Measurements from ENCODE around the gene RIMS1.

Gene RIMS1

GRCh38 chr6:71965404-71965803 lies 79.1 kb downstream of the RIMS1 start:
- TF ChIP-seq CTCF (IDR thresholded peaks at IDR 0.05; ENCODE audit: control insufficient read depth, insufficient read depth, low read depth, low read length, missing control alignments) = no peak
- no peak for DNase-seq (ENCODE audit: low read depth)
- H3K4me3 ChIP-seq (ENCODE audit: control insufficient read depth, low read depth, low read length) = no peak overlapping the region

DNA sequence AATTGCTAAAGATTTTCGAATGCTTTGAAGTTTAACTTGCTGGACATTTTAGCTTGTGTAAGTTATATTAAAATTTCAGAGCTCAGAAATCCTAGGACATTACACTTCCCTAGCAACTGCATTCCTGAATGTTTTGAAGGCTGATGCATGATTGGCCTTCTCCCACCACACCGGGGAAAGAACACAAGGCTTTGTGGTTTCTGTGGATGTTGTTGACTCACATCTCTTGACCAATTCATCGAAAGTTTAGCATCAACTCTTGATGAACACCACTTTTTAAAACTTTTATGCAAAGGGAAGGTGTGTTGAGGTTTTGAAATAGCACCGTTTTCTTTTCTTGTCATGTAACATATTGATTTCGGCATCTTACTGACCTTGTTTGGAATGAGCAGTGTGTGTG lies 81.1 kb downstream of the RIMS1 start:
- DNase-seq (ENCODE audit: low read depth) = peak; percentile 61
- H3K4me3 ChIP-seq (ENCODE audit: control insufficient read depth, low read depth, low read length) = no peak overlapping the region
- TF ChIP-seq CTCF (IDR thresholded peaks at IDR 0.05; ENCODE audit: control insufficient read depth, insufficient read depth, low read depth, low read length, missing control alignments) = no peak

DNA sequence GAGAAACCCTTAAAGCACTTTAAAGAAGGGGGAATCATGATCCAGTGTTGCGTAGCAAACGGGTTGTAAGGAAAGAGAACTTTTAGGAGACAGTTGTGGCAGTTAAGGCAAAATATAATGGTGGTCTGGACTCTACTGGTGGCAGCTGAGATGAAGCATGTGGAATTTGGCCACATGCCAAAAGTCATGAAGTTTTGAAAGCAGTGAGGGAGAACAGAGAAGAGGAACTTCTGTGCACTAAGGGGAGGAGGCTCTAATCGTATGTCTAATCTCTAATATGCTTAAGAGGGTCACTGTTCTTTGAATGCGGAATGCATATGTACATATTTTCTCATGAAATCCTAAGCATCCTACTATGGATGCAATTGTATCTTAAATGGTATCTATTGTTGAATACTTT lies 91.5 kb downstream of the RIMS1 start:
- TF ChIP-seq CTCF (IDR thresholded peaks at IDR 0.05; ENCODE audit: control insufficient read depth, insufficient read depth, low read depth, low read length, missing control alignments) = no peak
- no peak overlapping the region for H3K4me3 ChIP-seq (ENCODE audit: control insufficient read depth, low read depth, low read length)
- DNase-seq (ENCODE audit: low read depth) = no peak

DNA sequence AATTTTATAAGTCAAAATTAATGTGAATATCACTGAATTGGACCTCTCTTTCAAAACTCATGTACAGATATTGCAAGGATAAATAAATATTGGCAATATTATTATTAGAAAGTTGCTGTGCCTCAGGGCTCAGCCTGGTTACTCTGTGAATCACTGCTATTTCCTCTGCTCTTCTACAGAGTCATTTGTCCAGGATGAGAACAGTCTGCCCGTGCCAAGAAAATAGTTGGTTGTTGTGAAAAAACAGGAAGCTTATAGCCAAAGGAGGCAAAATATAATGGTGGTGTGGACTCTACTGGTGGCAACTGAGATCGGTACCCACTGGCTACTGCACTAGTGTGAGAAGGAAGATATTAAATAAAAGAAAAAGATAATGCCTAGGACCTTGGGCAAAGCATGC lies 93.6 kb downstream of the RIMS1 start:
- no peak for TF ChIP-seq CTCF (IDR thresholded peaks at IDR 0.05; ENCODE audit: control insufficient read depth, insufficient read depth, low read depth, low read length, missing control alignments)
- DNase-seq (ENCODE audit: low read depth) = no peak
- H3K4me3 ChIP-seq (ENCODE audit: control insufficient read depth, low read depth, low read length) = no peak overlapping the region

DNA sequence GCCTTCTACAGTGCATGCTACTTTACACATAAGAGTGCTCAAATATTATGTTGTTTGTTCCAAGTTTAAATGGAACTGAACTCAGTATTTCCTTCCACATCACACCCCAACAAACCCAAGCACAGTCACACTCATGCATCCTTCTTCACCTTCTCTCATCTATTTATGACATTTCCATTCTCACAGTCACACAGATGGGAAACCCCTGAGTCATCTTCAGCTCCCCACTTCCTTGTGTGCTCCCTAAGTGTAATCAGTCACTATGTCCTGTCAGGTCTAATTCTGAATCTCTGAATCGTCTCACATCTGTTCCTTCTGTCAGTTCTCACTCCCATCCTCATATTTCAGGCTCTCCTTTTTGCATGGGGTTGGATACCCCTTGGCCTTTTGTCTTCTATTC lies 96.0 kb downstream of the RIMS1 start:
- no peak for DNase-seq (ENCODE audit: low read depth)
- TF ChIP-seq CTCF (IDR thresholded peaks at IDR 0.05; ENCODE audit: control insufficient read depth, insufficient read depth, low read depth, low read length, missing control alignments) = no peak

DNA sequence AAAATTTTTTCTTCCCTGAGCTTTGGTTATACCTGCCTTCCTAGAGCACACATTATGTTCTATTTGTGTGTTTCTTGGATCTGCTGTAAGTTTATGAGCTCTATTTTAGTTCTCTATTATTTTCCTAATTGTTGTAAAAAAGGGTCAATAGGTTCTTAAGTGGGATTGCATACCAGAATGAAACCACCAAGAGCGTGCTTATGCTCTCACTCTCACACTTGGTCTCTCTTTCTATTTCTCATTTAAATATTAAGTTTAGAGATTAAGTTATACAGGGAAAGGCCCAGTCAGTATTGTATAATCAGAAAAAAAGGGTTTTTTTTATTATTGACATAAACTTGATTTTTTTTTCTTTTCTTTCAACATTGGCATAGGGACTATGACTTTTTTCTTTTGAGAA lies 96.8 kb downstream of the RIMS1 start:
- no peak for TF ChIP-seq CTCF (IDR thresholded peaks at IDR 0.05; ENCODE audit: control insufficient read depth, insufficient read depth, low read depth, low read length, missing control alignments)
- DNase-seq (ENCODE audit: low read depth) = no peak
- H3K4me3 ChIP-seq (ENCODE audit: control insufficient read depth, low read depth, low read length) = no peak overlapping the region

More for the DNA sequence above, 96.0 kb downstream of the RIMS1 start:
- H3K4me3 ChIP-seq (ENCODE audit: control insufficient read depth, low read depth, low read length) = no peak overlapping the region

GRCh38 chr6:71994705-71995271 lies 108.4 kb downstream of the RIMS1 start:
- H3K4me3 ChIP-seq (ENCODE audit: control insufficient read depth, low read depth, low read length) = no peak overlapping the region
- no peak for DNase-seq (ENCODE audit: low read depth)
- TF ChIP-seq CTCF (IDR thresholded peaks at IDR 0.05; ENCODE audit: control insufficient read depth, insufficient read depth, low read depth, low read length, missing control alignments) = no peak

Data from AG09309 (cell line).